HepG2 (cell line): ENCODE results near the gene SLC1A4. TPM values are rescaled to one million over a fixed set of nuclear protein-coding genes. Genes with fewer than 3 reads are reported as not detected.

Source experiments
- BRCA1 ChIP-seq: sonication (generic); formaldehyde crosslinking; IDR thresholded peaks from 2 replicates; pipeline ENCODE4 v1.4.0; 2020; ENCODE audit warnings: missing genetic modification reagents
- GPN1 ChIP-seq: sonication (generic); formaldehyde crosslinking; IDR thresholded peaks from 2 replicates; pipeline ENCODE4 v1.5.1; 2020; ENCODE audit warnings: missing genetic modification reagents, borderline replicate concordance
- HNRNPUL1 ChIP-seq: fragments of 200-400 bp; formaldehyde crosslinking; IDR thresholded peaks from 2 replicates; pipeline ENCODE4 v1.6.1; 2017; ENCODE audit warnings: low read depth, mild to moderate bottlenecking, low read length, moderate library complexity
- HOXA5 ChIP-seq: sonication (generic); formaldehyde crosslinking; IDR thresholded peaks from 2 replicates; pipeline ENCODE4 v1.4.0; 2020; ENCODE audit warnings: missing genetic modification reagents
- IKZF4 ChIP-seq: sonication (generic); formaldehyde crosslinking; IDR thresholded peaks from 2 replicates; pipeline ENCODE4 v1.5.1; 2020; ENCODE audit warnings: borderline replicate concordance, mild to moderate bottlenecking, low read depth, missing genetic modification reagents; ENCODE audit errors: not compliant biosample characterization
- MEIS2 ChIP-seq: sonication (generic); formaldehyde crosslinking; IDR thresholded peaks from 2 replicates; pipeline ENCODE4 v1.9.0; 2021; ENCODE audit warnings: mild to moderate bottlenecking, missing genetic modification reagents
- NR2C2 ChIP-seq: sonication (generic); formaldehyde crosslinking; IDR thresholded peaks from 2 replicates; pipeline ENCODE4 v1.4.0; 2020; ENCODE audit warnings: missing genetic modification reagents, mild to moderate bottlenecking, moderate library complexity, borderline replicate concordance
- RELA ChIP-seq: sonication (generic); formaldehyde crosslinking; IDR thresholded peaks from 2 replicates; pipeline ENCODE4 v1.4.0; 2020; ENCODE audit warnings: missing genetic modification reagents
- THRA ChIP-seq: sonication (generic); formaldehyde crosslinking; IDR thresholded peaks from 2 replicates; pipeline ENCODE4 v1.4.0; 2020; ENCODE audit warnings: missing genetic modification reagents, borderline replicate concordance
- YEATS4 ChIP-seq: sonication (generic); formaldehyde crosslinking; IDR thresholded peaks from 2 replicates; pipeline ENCODE4 v1.4.0; 2020; ENCODE audit warnings: missing genetic modification reagents, borderline replicate concordance
- ZFP36L1 ChIP-seq: sonication (generic); formaldehyde crosslinking; IDR thresholded peaks from 2 replicates; pipeline ENCODE4 v1.8.0; 2022; ENCODE audit warnings: mild to moderate bottlenecking, missing genetic modification reagents, moderate library complexity
- ZNF160 ChIP-seq: sonication (generic); formaldehyde crosslinking; IDR thresholded peaks from 2 replicates; pipeline ENCODE4 v1.8.0; 2022; ENCODE audit warnings: mild to moderate bottlenecking, inconsistent platforms, missing genetic modification reagents
- ZNF264 ChIP-seq: sonication (generic); formaldehyde crosslinking; IDR thresholded peaks from 2 replicates; pipeline ENCODE4 v1.4.0; 2020; ENCODE audit warnings: missing genetic modification reagents
- ZNF660 ChIP-seq: sonication (generic); formaldehyde crosslinking; IDR thresholded peaks from 2 replicates; pipeline ENCODE4 v1.5.1; 2020; ENCODE audit warnings: mild to moderate bottlenecking, low read depth, missing genetic modification reagents, borderline replicate concordance
- ZNF724P ChIP-seq: sonication (generic); formaldehyde crosslinking; IDR thresholded peaks from 2 replicates; pipeline ENCODE4 v1.8.0; 2022; ENCODE audit warnings: missing genetic modification reagents, borderline replicate concordance
- ZNF790 ChIP-seq: sonication (generic); formaldehyde crosslinking; IDR thresholded peaks from 2 replicates; pipeline ENCODE4 v1.8.0; 2022; ENCODE audit warnings: missing genetic modification reagents, mild to moderate bottlenecking, borderline replicate concordance
- polyA plus RNA-seq, 8 experiments: library from polyadenylated mRNA; depleted of rRNA in 3 of 8; stranded (reverse) in 7 of 8; unstranded in 1 of 8; fragments of >200 nt; fragmentation: Illumina TruSeq in 4 of 8; extraction: Trizol in 4 of 8; gene quantifications; 2 replicates each; pipeline versions ENCODE4 v1.2.1 to v1.2.3, GENCODE V29; 2011 to 2016; ENCODE audit warnings: low read depth in 4 of 8, missing spikeins in 1 of 8, mixed read lengths in 1 of 8; ENCODE audit not compliant: insufficient read depth in 1 of 8
- total RNA-seq, 5 experiments: library from RNA; depleted of rRNA; stranded (reverse); fragments of >200 nt; fragmentation: Illumina TruSeq; extraction: Trizol; gene quantifications; 2 replicates each; pipeline ENCODE4 v1.2.3, GENCODE V29; 2016; ENCODE audit warnings: low read depth in 1 of 5
- TF ChIP-seq, protein P1 (sequence below): sonication (generic); formaldehyde crosslinking; IDR thresholded peaks from 2 replicates; pipeline ENCODE4 v1.4.0; 2020; ENCODE audit warnings: mild to moderate bottlenecking, missing genetic modification reagents
- TF ChIP-seq, protein P2 (sequence below): sonication (generic); formaldehyde crosslinking; conservative IDR thresholded peaks from 2 replicates; pipeline ENCODE4 v1.4.0; 2020; ENCODE audit warnings: missing genetic modification reagents
- TF ChIP-seq, protein P3 (sequence below): sonication (generic); formaldehyde crosslinking; IDR thresholded peaks from 2 replicates; pipeline ENCODE4 v1.8.1; 2023; ENCODE audit warnings: mild to moderate bottlenecking, missing genetic modification reagents, borderline replicate concordance
- TF ChIP-seq, protein P4 (sequence below): sonication (generic); formaldehyde crosslinking; IDR thresholded peaks from 2 replicates; pipeline ENCODE4 v1.4.0; 2020; ENCODE audit warnings: missing genetic modification reagents

SLC1A4 gene
- total and polyA plus RNA-seq, 2 of the 13 experiments (the other 11 are each of a cell fraction or from before 2014, with no cell fraction given): 21.0 to 39.6 TPM

DNA sequence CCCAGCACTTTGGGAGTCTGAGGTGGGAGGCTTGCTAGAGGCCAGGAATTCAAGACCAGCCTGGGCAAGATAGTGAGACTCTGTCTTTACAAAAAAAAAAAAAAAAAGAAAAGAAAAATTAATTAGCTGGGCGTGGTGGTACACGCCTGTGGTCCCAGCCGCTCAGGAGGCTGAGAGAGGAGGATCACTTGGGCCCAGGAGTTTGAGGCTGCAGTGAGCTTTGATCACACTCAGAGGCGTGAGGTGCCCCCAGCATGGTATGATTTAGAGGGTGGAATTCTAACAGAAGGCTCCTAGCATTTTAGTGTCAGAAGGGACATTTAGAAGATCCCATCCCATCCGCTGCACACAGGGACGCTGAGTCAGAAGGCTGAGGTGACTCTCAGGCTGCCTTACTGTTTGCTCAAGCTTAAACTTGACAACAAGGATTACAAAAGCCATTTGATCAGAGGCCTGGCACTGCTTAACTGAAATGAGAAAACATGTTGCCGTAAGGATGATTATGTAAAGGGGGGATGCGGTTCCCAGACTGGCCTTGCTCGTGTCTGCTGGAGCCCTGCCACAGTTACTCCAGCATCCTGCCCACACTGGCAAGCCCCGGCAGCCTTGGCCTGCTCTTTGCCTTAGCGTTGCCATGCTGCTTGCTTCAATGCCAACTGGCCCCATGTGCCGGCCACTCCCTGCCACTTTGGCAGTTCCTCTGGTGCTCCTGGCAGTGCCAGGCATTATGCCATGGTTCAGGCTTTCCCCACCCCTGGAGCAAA is 45.6 kb upstream of the SLC1A4 start (continued):
- TF ChIP-seq, protein P1, sequence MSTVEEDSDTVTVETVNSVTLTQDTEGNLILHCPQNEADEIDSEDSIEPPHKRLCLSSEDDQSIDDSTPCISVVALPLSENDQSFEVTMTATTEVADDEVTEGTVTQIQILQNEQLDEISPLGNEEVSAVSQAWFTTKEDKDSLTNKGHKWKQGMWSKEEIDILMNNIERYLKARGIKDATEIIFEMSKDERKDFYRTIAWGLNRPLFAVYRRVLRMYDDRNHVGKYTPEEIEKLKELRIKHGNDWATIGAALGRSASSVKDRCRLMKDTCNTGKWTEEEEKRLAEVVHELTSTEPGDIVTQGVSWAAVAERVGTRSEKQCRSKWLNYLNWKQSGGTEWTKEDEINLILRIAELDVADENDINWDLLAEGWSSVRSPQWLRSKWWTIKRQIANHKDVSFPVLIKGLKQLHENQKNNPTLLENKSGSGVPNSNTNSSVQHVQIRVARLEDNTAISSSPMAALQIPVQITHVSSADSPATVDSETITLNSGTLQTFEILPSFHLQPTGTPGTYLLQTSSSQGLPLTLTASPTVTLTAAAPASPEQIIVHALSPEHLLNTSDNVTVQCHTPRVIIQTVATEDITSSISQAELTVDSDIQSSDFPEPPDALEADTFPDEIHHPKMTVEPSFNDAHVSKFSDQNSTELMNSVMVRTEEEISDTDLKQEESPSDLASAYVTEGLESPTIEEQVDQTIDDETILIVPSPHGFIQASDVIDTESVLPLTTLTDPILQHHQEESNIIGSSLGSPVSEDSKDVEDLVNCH (CRISPR knock-in tag): no peak
- TF ChIP-seq ZNF160 (CRISPR knock-in tag) (no peak), HNRNPUL1 (no peak), BRCA1 (CRISPR knock-in tag) (no peak), MEIS2 (CRISPR knock-in tag) (no peak), ZNF724P (CRISPR knock-in tag) (no peak), ZNF264 (CRISPR knock-in tag) (no peak), YEATS4 (CRISPR knock-in tag) (no peak), NR2C2 (CRISPR knock-in tag) (no peak), ZFP36L1 (CRISPR knock-in tag) (no peak), HOXA5 (CRISPR knock-in tag) (no peak), ZNF790 (CRISPR knock-in tag) (no peak), THRA (CRISPR knock-in tag) (peak; percentile 65; the same call in 1 of the 2 replicates), RELA (CRISPR knock-in tag) (no peak), IKZF4 (CRISPR knock-in tag) (peak; percentile 28), GPN1 (CRISPR knock-in tag) (no peak), ZNF660 (CRISPR knock-in tag) (no peak)
- TF ChIP-seq, protein P2, sequence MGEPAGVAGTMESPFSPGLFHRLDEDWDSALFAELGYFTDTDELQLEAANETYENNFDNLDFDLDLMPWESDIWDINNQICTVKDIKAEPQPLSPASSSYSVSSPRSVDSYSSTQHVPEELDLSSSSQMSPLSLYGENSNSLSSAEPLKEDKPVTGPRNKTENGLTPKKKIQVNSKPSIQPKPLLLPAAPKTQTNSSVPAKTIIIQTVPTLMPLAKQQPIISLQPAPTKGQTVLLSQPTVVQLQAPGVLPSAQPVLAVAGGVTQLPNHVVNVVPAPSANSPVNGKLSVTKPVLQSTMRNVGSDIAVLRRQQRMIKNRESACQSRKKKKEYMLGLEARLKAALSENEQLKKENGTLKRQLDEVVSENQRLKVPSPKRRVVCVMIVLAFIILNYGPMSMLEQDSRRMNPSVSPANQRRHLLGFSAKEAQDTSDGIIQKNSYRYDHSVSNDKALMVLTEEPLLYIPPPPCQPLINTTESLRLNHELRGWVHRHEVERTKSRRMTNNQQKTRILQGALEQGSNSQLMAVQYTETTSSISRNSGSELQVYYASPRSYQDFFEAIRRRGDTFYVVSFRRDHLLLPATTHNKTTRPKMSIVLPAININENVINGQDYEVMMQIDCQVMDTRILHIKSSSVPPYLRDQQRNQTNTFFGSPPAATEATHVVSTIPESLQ: no peak
- TF ChIP-seq, protein P3, sequence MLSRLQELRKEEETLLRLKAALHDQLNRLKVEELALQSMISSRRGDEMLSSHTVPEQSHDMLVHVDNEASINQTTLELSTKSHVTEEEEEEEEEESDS (CRISPR knock-in tag): 0 out of 2 replicates have a peak, but pooled peaks have one; percentile 65
- TF ChIP-seq, protein P4, sequence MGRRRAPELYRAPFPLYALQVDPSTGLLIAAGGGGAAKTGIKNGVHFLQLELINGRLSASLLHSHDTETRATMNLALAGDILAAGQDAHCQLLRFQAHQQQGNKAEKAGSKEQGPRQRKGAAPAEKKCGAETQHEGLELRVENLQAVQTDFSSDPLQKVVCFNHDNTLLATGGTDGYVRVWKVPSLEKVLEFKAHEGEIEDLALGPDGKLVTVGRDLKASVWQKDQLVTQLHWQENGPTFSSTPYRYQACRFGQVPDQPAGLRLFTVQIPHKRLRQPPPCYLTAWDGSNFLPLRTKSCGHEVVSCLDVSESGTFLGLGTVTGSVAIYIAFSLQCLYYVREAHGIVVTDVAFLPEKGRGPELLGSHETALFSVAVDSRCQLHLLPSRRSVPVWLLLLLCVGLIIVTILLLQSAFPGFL: no peak
